ENCODE measurements around the gene HOXB7. TPM values are rescaled to one million over a fixed set of nuclear protein-coding genes. Genes with fewer than 3 reads are reported as not detected.
A peak's percentile ranks its signal among the peaks of the same experiment; 100 is the strongest.

Gene HOXB7
- total and polyA plus RNA-seq, 2 experiments from 2014 or later: not detected

DNA sequence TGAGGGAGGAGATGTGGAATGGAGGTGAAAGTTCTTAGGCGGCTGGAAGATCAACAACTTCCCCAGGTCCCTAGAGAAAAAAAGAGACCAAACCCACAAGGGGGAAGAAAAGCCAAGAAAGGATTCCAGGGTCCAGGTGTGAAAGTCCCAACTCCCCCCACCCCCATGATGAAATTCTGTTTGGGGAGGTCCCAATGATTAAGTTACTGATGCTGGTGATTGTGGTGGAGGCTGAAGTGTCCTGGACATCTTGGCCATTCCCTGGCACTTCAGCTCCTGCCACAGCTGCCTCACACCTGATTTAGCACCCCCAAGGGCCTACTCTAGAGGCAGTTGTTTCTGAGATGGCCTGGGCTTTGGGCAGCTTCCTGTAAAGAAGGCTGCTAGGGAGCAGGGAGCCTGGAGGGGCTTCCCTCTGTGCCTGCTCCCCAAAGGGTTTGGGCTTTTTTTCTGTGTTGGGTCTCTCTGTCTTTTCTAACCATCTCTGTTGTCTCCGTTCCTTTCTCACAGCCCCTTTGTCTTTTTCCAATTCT is 45.7 kb downstream of the HOXB7 start (continued):
- TF ChIP-seq, protein P1, sequence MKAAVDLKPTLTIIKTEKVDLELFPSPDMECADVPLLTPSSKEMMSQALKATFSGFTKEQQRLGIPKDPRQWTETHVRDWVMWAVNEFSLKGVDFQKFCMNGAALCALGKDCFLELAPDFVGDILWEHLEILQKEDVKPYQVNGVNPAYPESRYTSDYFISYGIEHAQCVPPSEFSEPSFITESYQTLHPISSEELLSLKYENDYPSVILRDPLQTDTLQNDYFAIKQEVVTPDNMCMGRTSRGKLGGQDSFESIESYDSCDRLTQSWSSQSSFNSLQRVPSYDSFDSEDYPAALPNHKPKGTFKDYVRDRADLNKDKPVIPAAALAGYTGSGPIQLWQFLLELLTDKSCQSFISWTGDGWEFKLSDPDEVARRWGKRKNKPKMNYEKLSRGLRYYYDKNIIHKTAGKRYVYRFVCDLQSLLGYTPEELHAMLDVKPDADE (IDR thresholded peaks at IDR 0.05): no peak
- TF ChIP-seq, protein P2, sequence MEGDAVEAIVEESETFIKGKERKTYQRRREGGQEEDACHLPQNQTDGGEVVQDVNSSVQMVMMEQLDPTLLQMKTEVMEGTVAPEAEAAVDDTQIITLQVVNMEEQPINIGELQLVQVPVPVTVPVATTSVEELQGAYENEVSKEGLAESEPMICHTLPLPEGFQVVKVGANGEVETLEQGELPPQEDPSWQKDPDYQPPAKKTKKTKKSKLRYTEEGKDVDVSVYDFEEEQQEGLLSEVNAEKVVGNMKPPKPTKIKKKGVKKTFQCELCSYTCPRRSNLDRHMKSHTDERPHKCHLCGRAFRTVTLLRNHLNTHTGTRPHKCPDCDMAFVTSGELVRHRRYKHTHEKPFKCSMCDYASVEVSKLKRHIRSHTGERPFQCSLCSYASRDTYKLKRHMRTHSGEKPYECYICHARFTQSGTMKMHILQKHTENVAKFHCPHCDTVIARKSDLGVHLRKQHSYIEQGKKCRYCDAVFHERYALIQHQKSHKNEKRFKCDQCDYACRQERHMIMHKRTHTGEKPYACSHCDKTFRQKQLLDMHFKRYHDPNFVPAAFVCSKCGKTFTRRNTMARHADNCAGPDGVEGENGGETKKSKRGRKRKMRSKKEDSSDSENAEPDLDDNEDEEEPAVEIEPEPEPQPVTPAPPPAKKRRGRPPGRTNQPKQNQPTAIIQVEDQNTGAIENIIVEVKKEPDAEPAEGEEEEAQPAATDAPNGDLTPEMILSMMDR (conservative IDR thresholded peaks at IDR 0.05; ENCODE audit: low read depth in 2 of 2): no peak

DNA sequence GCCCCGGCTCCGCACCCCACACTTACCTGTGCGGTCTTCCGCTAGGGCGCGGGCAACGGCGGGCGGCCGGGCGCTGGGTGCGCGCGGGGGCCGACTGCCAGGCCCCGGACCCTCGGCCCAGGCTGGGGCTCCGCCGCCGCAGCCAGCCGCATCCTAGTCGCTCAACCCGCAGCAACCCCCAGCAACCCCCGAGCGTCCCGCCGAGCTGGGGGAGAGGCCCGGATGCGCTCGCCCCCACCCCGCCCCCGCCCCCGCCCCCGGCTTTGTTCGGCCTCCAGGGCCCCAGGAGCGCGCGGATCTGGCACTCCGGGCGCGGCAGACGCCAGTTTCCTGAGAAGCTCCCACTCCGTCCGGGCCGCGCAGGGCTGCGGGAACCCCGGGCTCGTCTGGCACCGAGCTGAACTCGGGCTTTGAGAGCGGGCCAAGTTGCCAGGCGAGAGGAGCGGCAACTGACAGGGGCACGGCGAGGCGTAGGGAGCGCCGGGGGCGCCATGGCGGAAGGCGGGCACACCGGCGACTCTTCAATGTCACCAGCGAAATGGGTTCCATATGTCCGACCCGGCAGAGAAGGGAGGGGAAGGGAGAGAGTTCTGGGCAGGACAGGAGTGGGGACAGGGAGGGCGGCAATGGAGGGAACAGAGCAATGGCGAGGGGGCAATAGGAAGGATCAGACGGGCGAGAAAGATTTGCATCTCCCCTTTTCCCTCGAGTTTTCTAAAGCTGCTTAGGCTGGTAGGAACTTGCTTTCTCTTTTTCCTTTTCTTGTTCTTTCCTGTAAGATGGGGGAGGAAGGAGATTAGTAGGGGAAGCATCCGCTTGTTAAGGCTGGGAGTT is 46.4 kb downstream of the HOXB7 start:
- Histone ChIP-seq H2AFZ (no peak overlapping the region; the same call in 1 of the 2 replicates), H4K20me1 (replicated peaks; ENCODE audit: insufficient read depth) (peaks cover 62% of the 10 kb centered on the region), H3K4me1 (ENCODE audit: insufficient read depth) (peaks cover 66% of the 10 kb centered on the region), H3K9me2 (ENCODE audit: insufficient read depth) (no peaks in the 10 kb centered on the region), H3K4me3 (peak overlapping the region; percentile 49), H3K4me2 (peak overlapping the region; percentile 69), H3K27ac (ENCODE audit: low read depth) (no peak overlapping the region), H3K27me3 (ENCODE audit: insufficient read depth) (peaks cover 100% of the 10 kb centered on the region), H3K36me3 (ENCODE audit: insufficient read depth) (no peaks in the 10 kb centered on the region), H3K79me2 (replicated peaks; ENCODE audit: insufficient read depth) (no peaks in the 10 kb centered on the region), H3F3A (replicated peaks; ENCODE audit: low read depth) (peaks cover 54% of the 10 kb centered on the region)
- Mint-ChIP-seq H3K4me3 (0 out of 3 replicates have a peak overlapping the region, but pooled peaks have one; percentile 5), H3K4me1 (peaks cover 23% of the 10 kb centered on the region), H3K36me3 (ENCODE audit: low read depth) (no peaks in the 10 kb centered on the region), H3K27me3 (ENCODE audit: insufficient read depth, low read depth, poor library complexity) (peaks cover 46% of the 10 kb centered on the region), H3K9me3 (no peaks in the 10 kb centered on the region; the same call in 2 of the 3 replicates), H3K27ac (no peak overlapping the region)
- DNase-seq (ENCODE audit: low spot score): no peak
- peak; percentile 41 for ATAC-seq
- TF ChIP-seq CREB1 (CRISPR knock-in tag; IDR thresholded peaks at IDR 0.05; ENCODE audit: low read depth): no peak
- TF ChIP-seq, protein P1 (IDR thresholded peaks at IDR 0.05): no peak
- peak; percentile 57 for TF ChIP-seq EZH2phosphoT487 (IDR thresholded peaks at IDR 0.05; ENCODE audit: unreplicated experiment)
- no peak for TF ChIP-seq JUNB (IDR thresholded peaks at IDR 0.05; ENCODE audit: unreplicated experiment)
- no peak for TF ChIP-seq NANOG (IDR thresholded peaks at IDR 0.05; ENCODE audit: borderline replicate concordance)
- TF ChIP-seq STAT1 (IDR thresholded peaks at IDR 0.05; ENCODE audit: unreplicated experiment): no peak
- TF ChIP-seq POLR2AphosphoS5 (IDR thresholded peaks at IDR 0.05; ENCODE audit: low read depth): no peak
- no peak for TF ChIP-seq ZNF331 (CRISPR knock-in tag; IDR thresholded peaks at IDR 0.05; ENCODE audit: low read depth)
- TF ChIP-seq, protein P2 (conservative IDR thresholded peaks at IDR 0.05; ENCODE audit: low read depth in 2 of 2): no peak
- TF ChIP-seq, protein P3, sequence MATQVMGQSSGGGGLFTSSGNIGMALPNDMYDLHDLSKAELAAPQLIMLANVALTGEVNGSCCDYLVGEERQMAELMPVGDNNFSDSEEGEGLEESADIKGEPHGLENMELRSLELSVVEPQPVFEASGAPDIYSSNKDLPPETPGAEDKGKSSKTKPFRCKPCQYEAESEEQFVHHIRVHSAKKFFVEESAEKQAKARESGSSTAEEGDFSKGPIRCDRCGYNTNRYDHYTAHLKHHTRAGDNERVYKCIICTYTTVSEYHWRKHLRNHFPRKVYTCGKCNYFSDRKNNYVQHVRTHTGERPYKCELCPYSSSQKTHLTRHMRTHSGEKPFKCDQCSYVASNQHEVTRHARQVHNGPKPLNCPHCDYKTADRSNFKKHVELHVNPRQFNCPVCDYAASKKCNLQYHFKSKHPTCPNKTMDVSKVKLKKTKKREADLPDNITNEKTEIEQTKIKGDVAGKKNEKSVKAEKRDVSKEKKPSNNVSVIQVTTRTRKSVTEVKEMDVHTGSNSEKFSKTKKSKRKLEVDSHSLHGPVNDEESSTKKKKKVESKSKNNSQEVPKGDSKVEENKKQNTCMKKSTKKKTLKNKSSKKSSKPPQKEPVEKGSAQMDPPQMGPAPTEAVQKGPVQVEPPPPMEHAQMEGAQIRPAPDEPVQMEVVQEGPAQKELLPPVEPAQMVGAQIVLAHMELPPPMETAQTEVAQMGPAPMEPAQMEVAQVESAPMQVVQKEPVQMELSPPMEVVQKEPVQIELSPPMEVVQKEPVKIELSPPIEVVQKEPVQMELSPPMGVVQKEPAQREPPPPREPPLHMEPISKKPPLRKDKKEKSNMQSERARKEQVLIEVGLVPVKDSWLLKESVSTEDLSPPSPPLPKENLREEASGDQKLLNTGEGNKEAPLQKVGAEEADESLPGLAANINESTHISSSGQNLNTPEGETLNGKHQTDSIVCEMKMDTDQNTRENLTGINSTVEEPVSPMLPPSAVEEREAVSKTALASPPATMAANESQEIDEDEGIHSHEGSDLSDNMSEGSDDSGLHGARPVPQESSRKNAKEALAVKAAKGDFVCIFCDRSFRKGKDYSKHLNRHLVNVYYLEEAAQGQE (IDR thresholded peaks at IDR 0.05; ENCODE audit: unreplicated experiment): no peak
- TF ChIP-seq ZNF114 (CRISPR knock-in tag; IDR thresholded peaks at IDR 0.05): no peak

Data from GM23338 (cell line).